ENCODE data around the gene OR2AE1. TPM values are rescaled to one million over a fixed set of nuclear protein-coding genes. Genes with fewer than 3 reads are reported as not detected.

Gene OR2AE1
- total and polyA plus RNA-seq, 2 of the 13 experiments (the other 11 are each of a cell fraction or from before 2014, with no cell fraction given), result not detected

DNA sequence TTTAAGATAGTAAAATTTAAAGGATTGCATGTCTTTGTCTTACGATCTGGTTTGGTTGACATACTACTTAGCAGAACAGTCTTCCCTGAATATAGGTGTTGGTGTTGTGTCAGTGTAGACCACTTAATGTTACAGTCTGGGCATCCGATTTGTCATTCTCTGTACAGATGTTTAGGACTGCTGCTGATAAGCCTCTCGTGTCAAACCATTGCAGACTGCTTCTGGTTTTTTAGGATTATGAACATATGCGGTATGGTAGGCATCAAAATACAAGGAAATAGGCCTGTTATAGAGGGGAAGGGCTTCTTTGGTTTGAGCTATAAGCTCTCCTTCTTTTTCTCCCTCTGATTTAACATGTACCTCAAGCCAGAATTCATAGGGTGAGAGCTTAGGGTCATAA is 41.6 kb downstream of the OR2AE1 start:
- CTCF ChIA-PET (ENCODE audit: low intra/inter-chr PET ratio, low total read pairs), result no interaction called here
- H3K9ac ChIP-seq (ENCODE audit: insufficient read depth, low read depth, low read length), result no peak overlapping the region
- ATAC-seq (no peak), DNase-seq (ENCODE audit: low spot score) (no peak), FAIRE-seq (peak; percentile 34)
- H3K27me3 ChIP-seq (ENCODE audit: control insufficient read depth in 1 of 2, insufficient read depth in 2 of 2, low read length in 2 of 2), result no peaks in the 10 kb centered on the region
- WGBS (ENCODE audit: low lambda C conversion rate), result 98% methylated on average over 4 of the region's 4 CpGs
- H3K36me3 ChIP-seq (replicated peaks in 1 of 2; ENCODE audit: control insufficient read depth in 1 of 2, insufficient read depth in 2 of 2, low read length in 2 of 2), result no peaks in the 10 kb centered on the region
- no peaks in the 10 kb centered on the region for H3K9me3 ChIP-seq (ENCODE audit: low read length)
- intact Hi-C loops (cut with micrococcal nuclease; ENCODE audit: unreplicated experiment), result no loop called here
- TF ChIP-seq ZNF260 (CRISPR knock-in tag; IDR thresholded peaks at IDR 0.05; ENCODE audit: borderline replicate concordance, low read depth) (no peak), EEA1 (CRISPR knock-in tag; IDR thresholded peaks at IDR 0.05; ENCODE audit: borderline replicate concordance) (no peak), ZNF34 (CRISPR knock-in tag; IDR thresholded peaks at IDR 0.05; ENCODE audit: borderline replicate concordance) (no peak), POLR2A (IDR thresholded peaks at IDR 0.05; ENCODE audit: insufficient read depth in 1 of 2, low read depth in 2 of 2, low read length in 2 of 2) (no peak), DPF2 (CRISPR knock-in tag; IDR thresholded peaks at IDR 0.05; ENCODE audit: borderline replicate concordance, low read depth) (no peak), ZNF207 (IDR thresholded peaks at IDR 0.05; ENCODE audit: borderline replicate concordance) (no peak)
- TF ChIP-seq, protein P1, sequence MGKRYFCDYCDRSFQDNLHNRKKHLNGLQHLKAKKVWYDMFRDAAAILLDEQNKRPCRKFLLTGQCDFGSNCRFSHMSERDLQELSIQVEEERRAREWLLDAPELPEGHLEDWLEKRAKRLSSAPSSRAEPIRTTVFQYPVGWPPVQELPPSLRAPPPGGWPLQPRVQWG (CRISPR knock-in tag; IDR thresholded peaks at IDR 0.05; ENCODE audit: borderline replicate concordance, low read depth), result no peak
- TF ChIP-seq, protein P2, sequence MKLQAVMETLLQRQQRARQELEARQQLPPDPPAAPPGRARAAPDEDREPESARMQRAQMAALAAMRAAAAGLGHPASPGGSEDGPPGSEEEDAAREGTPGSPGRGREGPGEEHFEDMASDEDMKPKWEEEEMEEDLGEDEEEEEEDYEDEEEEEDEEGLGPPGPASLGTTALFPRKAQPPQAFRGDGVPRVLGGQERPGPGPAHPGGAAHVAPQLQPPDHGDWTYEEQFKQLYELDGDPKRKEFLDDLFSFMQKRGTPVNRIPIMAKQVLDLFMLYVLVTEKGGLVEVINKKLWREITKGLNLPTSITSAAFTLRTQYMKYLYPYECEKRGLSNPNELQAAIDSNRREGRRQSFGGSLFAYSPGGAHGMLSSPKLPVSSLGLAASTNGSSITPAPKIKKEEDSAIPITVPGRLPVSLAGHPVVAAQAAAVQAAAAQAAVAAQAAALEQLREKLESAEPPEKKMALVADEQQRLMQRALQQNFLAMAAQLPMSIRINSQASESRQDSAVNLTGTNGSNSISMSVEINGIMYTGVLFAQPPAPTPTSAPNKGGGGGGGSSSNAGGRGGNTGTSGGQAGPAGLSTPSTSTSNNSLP (IDR thresholded peaks at IDR 0.05; ENCODE audit: low read depth, low read length), result no peak
- H3K4me2 ChIP-seq (ENCODE audit: low read depth, low read length), result no peak overlapping the region
- no peaks in the 10 kb centered on the region for H4K20me1 ChIP-seq (ENCODE audit: insufficient read depth, low read length)
- H3K27ac ChIP-seq (ENCODE audit: extremely low read length, insufficient read depth, low read length), result no peak overlapping the region
- POLR2A ChIA-PET, result no interaction called here
- in situ Hi-C loops (cut with HindIII; ENCODE audit: extremely low pct_ligation_motif_present, low pct_unique_long_range_greater_than_20kb), result no loop called here
- H3K4me3 ChIP-seq (replicated peaks in 1 of 3; ENCODE audit: insufficient read depth in 1 of 3, low read depth in 2 of 3, low read length in 3 of 3), result no peak overlapping the region
- H2AFZ ChIP-seq (ENCODE audit: low read length), result no peak overlapping the region
- BruUV-seq (replicated peaks), result no TSS peak
- H3K79me2 ChIP-seq (ENCODE audit: insufficient read depth, low read length), result no peaks in the 10 kb centered on the region
- H3K4me1 ChIP-seq (ENCODE audit: insufficient read depth, low read length), result peaks cover 56% of the 10 kb centered on the region
